NCI-H1105 treated with DMSO at 0.1 percent for 48 hours (cell line): ENCODE data around the gene DAB1.
"Not testable (repeated sequence)": the region's sequence is repeated elsewhere in the genome, so short reads cannot be mapped to it uniquely, and the experiment has no call there.

Experiments used
- DNase-seq: peaks from one replicate; lab custom pipeline; 2025; lab: John Stamatoyannopoulos, UW

DAB1 gene

GRCh38 chr1:57272150-57272549, 151.7 kb downstream of the DAB1 start:
- DNase-seq: no peak

- DNase-seq: peak; percentile 23
These were observed 152.7 kb downstream of the DAB1 start for GRCh38 chr1:57270927-57271698.

GRCh38 chr1:57269630-57270225, 154.1 kb downstream of the DAB1 start:
- no peak for DNase-seq

- DNase-seq: no peak
These were observed 158.8 kb downstream of the DAB1 start for GRCh38 chr1:57265104-57265503.

GRCh38 chr1:57262472-57262871, 161.4 kb downstream of the DAB1 start:
- no peak for DNase-seq

- no peak for DNase-seq
These were observed 165.1 kb downstream of the DAB1 start for GRCh38 chr1:57258557-57259325.

- no peak for DNase-seq
These were observed 167.9 kb downstream of the DAB1 start for GRCh38 chr1:57255945-57256344.

- no peak for DNase-seq
These were observed 169.8 kb downstream of the DAB1 start for GRCh38 chr1:57254022-57254421.

- DNase-seq: no peak
These were observed 171.1 kb downstream of the DAB1 start for GRCh38 chr1:57252597-57253294.

- DNase-seq: no peak
These were observed 173.8 kb downstream of the DAB1 start for GRCh38 chr1:57250021-57250420.

GRCh38 chr1:57249511-57249910, 174.3 kb downstream of the DAB1 start:
- DNase-seq: no peak

- DNase-seq: peak; percentile 70
These were observed 175.0 kb downstream of the DAB1 start for GRCh38 chr1:57248830-57249229.

GRCh38 chr1:57238233-57238781, 185.6 kb downstream of the DAB1 start:
- DNase-seq: no peak

- no peak for DNase-seq
These were observed 187.9 kb downstream of the DAB1 start for GRCh38 chr1:57235730-57236510.

GRCh38 chr1:57234459-57234858, 189.4 kb downstream of the DAB1 start:
- no peak for DNase-seq

- DNase-seq: no peak
These were observed 191.4 kb downstream of the DAB1 start for GRCh38 chr1:57232500-57232899.

- DNase-seq: no peak
These were observed 193.9 kb downstream of the DAB1 start for GRCh38 chr1:57229998-57230397.

GRCh38 chr1:57229076-57229475, 194.8 kb downstream of the DAB1 start:
- no peak for DNase-seq

- no peak for DNase-seq
These were observed 201.1 kb downstream of the DAB1 start for GRCh38 chr1:57222801-57223200.

GRCh38 chr1:57222307-57222706, 201.6 kb downstream of the DAB1 start:
- DNase-seq: no peak

- DNase-seq: not testable (repeated sequence)
These were observed 203.0 kb downstream of the DAB1 start for GRCh38 chr1:57220905-57221304.
